Erythroblast (primary cell): Measurements from ENCODE around the gene TLN1.

ENCODE experiments used
- DNase-seq, 2 experiments: peaks; one replicate each; lab custom pipeline; 2025; lab: John Stamatoyannopoulos, UW
- GATA1 ChIP-seq: IDR thresholded peaks from 2 replicates; pipeline ENCODE4 v1.6.1; 2011; ENCODE audit warnings: low read depth, mild to moderate bottlenecking, control low read depth, low read length, moderate library complexity
- POLR2A ChIP-seq: IDR thresholded peaks from 2 replicates; pipeline ENCODE4 v1.6.1; 2011; ENCODE audit warnings: mild to moderate bottlenecking, low read length

TLN1 gene

DNA sequence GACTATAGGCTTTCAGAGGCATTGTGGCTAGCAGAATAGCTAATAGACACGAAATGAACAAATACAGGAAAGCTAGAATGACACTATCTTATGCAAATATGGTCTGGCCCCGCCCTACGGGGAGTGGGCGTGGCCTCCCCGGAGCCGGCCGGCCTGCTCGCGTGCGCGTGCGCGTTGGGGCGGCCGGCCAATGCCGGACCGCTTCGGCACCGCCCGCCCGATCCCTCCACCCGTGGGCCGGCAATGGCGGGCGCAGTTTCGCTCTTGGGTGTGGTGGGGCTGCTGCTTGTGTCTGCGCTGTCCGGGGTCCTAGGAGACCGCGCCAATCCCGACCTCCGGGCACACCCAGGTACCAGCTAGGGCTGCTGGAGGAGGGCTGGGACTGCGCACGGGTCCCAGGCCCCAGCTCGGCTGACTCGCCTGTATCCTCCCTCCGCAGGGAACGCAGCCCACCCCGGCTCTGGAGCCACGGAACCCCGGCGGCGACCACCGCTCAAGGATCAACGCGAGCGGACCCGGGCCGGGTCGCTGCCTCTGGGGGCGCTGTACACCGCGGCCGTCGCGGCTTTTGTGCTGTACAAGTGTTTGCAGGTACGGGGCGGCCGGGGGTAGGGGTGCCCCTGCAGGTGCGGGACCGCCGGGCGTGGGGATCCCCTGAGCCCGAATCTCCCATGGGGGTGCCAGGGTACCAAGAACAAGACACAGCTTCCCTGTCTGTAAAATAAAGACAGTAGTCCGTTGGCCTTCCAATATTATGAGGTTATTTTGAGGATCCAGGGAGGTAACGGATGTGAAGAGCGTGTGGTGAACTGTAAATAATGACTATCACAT lies 73.6 kb downstream of the TLN1 start, which contains the start of gene CCDC107:
CCDC107 (plus strand) TSS at position 156 of the 831 bp plus-strand sequence; CDS start at position 244, 88 bp downstream.
- TF ChIP-seq GATA1 (no peak), POLR2A (peak; percentile 85)
- peak; percentile 92 to 97 for DNase-seq

DNA sequence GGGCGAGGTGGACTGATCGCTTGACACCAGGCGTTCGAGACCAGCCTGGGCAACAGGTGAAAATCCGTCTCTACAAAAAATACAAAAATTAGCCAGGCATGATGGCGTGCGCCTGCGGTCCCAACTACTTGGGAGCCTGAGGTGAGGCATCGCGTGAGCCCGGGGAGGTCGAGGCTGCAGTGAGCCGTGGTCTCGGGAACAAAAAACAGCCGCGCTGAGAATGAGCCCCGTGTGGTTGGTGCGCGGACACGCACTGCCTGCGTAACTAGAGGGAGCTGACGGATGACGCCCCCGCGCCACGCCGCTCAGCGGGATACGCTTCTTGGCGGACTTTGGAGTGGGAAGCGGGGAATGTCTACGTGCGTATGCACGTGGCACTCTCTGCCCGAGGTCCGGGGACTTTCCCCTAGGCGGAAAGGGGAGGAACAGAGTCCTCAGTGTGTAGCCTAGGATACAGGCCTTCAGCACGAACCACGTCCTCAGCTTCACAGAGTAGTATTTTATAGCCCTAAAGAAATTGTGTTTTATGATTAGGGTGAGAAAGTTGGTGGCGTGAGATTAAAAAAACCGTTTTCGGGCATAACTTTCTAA lies 74.4 kb downstream of the TLN1 start, which contains the start of gene RMRP:
RMRP (minus strand) TSS at position 474 of the 591 bp plus-strand sequence.
- TF ChIP-seq POLR2A = no peak
- no peak for TF ChIP-seq GATA1
- peak; percentile 95 for DNase-seq

DNA sequence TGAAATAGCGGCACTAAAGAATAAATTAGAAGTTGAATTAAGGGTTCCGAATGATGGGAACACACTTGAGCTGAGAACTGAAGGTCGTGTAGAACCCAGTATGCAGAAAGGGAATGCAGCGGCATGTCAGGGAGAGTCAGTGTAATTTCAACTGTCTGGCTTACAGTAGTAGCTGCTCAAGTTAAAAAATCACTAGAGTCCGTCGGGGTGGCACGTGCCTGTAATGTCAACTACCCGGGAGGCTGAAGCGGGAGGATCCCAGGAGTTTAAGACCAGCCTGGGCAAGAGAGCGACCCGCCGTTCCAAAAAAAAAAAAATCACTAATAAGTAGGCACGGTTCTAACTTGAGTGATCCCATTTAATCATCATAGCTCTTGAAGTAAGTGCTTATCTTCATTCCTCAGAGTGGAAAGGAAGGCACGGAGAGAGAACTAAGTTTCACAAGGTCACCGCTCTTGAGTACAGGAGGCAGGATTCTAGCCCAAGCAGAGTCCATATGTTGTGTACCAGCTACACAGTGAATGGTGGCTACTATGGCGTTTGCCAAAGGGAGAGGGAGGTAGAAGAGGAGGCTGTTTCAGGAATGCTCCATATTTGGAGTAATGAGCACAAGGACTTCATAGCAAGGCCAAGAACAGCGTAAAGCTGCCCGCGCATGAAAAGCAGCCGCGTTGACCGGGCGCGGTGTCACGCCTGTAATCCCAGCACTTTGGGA lies 75.0 kb downstream of the TLN1 start:
- TF ChIP-seq POLR2A = no peak
- TF ChIP-seq GATA1 = no peak
- peak in 1 of 2 experiments; percentile 72 for DNase-seq

DNA sequence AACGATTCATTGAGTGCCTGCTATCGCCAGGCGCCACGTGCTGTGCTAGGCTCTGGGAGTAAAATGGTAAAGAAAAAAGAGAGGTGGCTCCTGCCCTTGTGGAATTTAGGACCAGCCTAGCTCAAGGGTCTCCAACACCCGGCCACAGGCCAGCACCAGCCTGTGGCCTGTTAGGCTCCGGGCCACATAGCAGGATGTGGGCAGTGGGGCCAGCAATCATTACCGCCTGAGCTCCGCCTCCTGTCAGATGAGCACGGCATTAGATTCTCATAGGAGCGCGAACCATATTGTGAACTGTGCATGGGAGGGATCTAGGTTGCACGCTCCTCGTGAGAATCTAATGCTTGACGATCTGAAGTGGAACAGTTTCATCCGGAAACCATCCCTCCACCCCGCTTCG lies 75.6 kb downstream of the TLN1 start:
- no peak for DNase-seq
- TF ChIP-seq POLR2A (no peak), GATA1 (no peak)

DNA sequence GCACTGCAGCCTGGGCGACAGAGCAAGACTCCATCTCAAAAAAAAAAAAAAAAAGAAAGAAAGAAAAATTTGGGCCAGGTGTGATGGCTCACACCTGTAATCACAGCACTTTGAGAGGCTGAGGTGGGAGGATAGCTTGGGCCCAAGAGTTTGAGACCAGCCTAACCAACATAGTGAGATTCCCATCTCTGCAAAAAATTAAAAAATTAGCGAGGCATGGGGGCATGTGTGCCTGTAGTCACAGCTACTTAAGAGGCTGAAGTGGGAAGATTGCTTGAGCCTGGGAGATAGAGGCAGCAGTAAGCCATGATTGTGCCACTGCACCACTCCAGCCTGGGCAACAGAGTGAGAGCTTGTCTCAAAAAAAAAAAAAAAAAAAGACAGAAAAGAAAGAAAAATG lies 78.4 kb downstream of the TLN1 start:
- DNase-seq = no peak

DNA sequence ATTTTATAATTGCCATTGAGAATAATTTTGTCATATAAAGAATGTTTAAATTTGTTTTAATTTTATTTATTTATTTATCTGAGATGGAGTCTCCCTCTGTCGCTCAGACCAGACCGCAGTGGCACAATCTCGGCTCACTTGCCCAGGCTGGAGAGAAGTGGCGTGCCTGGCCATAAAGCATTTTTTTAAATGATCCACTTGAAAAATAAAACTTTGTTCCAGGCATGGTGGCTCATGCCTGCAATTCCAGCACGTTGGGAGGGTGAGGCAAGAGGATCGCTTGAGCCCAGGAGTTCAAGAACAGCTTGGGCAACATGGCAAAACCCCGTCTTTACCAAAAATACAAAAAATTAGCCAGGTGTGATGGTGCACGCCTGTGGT lies 79.2 kb downstream of the TLN1 start:
- DNase-seq = no peak
- no peak for TF ChIP-seq POLR2A
- TF ChIP-seq GATA1 = no peak

More for the DNA sequence above, 78.4 kb downstream of the TLN1 start:
- TF ChIP-seq POLR2A (no peak), GATA1 (no peak)

DNA sequence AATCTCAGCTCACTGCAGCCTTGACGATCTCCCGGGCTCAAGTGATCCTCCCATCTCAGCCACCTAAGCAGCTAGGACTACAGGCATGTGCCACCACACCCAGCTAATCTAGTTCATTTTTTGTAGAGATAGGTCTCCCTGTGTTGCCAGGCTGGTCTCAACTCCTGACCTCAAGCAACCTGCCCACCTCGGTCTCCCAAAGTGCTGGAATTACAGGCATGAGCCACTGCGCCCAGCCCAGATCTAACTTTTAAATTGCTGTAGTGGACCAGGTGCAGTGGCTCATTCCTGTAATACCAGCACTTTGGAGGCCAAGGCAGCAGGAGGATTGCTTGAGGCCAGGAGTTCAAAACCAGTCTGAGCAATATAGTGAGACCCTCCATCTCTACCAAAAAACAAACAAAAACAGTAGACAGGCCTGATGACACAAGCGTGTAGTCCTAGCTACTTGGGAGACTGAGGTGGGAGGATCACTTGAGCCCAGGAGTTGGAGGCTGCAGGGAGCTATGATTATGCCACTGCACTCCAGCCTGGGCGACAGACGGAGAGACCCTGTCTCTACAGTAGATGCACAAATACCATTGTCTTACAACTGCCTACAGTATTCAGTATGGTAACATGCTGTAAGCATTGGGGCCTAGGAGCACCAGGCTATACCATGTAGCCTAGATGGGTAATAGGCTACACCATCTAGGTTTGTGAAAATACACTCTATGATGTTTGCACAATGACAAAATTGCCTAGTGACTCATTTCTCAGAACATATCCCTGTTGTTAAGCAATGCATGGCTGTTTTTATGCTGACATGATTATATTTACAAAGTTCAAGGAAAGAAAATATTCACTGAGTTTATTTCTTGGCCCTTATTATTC lies 79.8 kb downstream of the TLN1 start:
- no peak for TF ChIP-seq GATA1
- no peak for TF ChIP-seq POLR2A
- peak in 1 of 2 experiments; percentile 27 for DNase-seq

DNA sequence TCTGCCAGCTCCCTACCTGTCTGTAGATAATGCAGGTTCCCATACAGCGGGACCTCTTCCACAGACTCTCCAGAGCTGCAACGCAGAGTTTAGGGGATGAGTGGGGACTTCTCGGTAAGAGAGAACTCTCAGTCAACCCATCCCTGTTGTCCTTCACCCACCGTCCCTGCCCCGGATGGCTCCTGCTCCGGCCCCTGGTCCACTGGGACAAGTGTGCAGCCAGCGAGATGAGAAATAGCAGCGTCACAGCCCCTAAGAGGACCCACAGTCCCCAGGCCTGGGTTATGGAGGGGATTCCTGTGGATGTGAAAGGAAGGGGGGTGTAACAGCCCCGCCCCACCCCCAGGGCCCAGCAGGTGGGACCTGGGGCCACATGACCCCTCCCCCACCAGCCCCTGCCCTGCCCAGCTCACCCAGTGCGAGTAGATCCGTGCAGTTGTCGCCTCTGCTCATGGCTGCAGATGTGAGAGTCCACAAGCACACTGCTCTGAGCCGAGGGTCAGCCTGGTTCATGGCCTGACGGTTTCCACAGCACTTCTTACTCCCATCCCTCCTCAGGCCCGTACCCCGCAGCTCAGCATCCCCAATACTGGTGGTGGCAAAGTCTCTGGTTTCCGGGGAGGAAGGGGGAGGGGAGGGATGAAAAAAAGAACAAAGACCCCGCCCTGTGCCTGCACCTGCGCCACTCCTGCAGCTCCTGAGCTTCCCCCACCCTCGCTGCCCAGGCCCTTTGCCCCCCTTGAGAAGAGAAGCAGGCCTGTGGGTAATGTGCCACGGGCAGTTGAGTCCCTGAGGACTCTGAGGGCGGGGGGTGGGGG lies 81.4 kb downstream of the TLN1 start, which contains the start of gene SIT1:
SIT1 (minus strand) TSS at position 591 of the 818 bp plus-strand sequence; CDS start at position 513, 78 bp downstream.
- TF ChIP-seq GATA1 (no peak), POLR2A (no peak)
- DNase-seq = no peak

DNA sequence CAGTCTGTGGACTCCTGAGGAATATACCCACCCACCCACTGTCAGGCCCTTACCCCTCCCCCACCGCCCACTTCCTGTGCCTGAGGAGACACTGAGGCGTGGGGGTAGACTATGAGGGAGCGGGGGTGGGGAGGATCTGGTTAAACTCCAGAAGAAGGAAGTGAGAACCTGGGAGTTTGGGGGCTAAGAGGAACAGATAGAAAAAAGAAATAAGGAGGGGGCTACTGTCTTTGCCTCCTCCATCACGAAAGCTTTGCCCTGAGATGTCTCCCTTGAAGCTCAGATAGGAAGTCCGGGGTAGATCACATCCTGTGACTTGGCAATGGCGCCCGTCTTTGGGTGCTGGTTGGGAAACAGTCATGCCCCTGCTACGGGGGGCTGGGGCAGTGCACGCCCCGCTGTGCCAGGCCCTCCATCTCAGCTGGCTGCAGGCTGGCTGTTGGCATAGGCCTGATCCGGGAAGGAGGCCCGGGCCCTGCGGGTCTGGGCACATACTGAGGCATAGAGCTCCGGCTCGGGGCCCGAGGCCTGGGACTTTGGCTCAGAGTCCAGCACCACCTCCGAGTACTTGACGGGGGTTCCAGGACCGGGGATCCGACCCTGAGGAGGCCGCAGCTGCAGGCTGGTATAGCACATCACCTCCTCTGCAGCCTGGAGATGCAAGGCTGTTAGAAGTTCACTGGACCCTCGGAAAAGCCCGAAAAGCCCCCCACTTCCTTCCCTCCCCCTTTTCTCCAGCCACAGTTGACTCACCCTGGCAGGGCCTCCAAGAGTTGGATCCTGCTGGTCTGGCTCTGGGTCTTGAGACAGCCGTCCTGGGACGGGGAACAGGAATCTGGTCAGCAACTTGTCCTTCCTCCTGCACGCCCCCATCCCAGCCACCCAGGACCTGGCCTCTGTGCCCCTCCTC lies 82.3 kb downstream of the TLN1 start:
- DNase-seq = no peak
- TF ChIP-seq GATA1 = no peak
- TF ChIP-seq POLR2A = no peak
